Tibial artery (tissue), 4 donors: ENCODE results near the gene RAN.
A peak's percentile ranks its signal among the peaks of the same experiment; 100 is the strongest.

ENCODE experiments used
- DNase-seq, 2 donors: peaks; one replicate each; pipeline ENCODE4 v3.0.0-alpha.2; 2019
- H3K27ac ChIP-seq, 2 donors: fragments of 200-600 bp; sonication (generic) in 1 of 2; 1 replicate in 1 of 2; 2 replicates in 1 of 2; pipeline ENCODE4 v1.5.1; 2018 to 2019; ENCODE audit warnings: mild to moderate bottlenecking in 1 of 2
- H3K27me3 ChIP-seq, 2 donors: fragments of 200-600 bp; sonication (generic) in 1 of 2; one replicate each; pipeline versions ENCODE4 v1.5.1 to v1.6.0; 2016 to 2019
- H3K36me3 ChIP-seq, 3 donors: fragments of 200-600 bp; sonication (generic) in 2 of 3; one replicate each; pipeline ENCODE4 v1.5.1; 2016 to 2019; ENCODE audit warnings: mild to moderate bottlenecking in 2 of 3
- H3K4me1 ChIP-seq, 4 donors: fragments of 200-600 bp; sonication (generic) in 2 of 4; 1 replicate in 3 of 4; 2 replicates in 1 of 4; pipeline ENCODE4 v1.5.1; 2016 to 2019
- H3K4me3 ChIP-seq, 2 donors: fragments of 200-600 bp; sonication (generic) in 1 of 2; 1 replicate in 1 of 2; 2 replicates in 1 of 2; pipeline ENCODE4 v1.5.1; 2018 to 2019; ENCODE audit warnings: mild to moderate bottlenecking in 2 of 2
- H3K9me3 ChIP-seq, 3 donors: fragments of 200-600 bp; sonication (generic) in 1 of 3; one replicate each; pipeline ENCODE4 v1.5.1; 2016 to 2019
- intact Hi-C: fragments of 100-400 bp; cut with DNase I; formaldehyde crosslinking; loops from one replicate; pipeline ENCODE4 v1.15.0; 2023; ENCODE audit warnings: low total_unique reads
- TF ChIP-seq, protein P1 (sequence below), 2 experiments: fragments of 200-600 bp in 1 of 2; fragments of 450-650 bp in 1 of 2; IDR thresholded peaks; one replicate each; pipeline ENCODE4 v1.5.1; 2017 to 2019; ENCODE audit warnings: antibody characterized with exemption in 2 of 2, mild to moderate bottlenecking in 1 of 2, moderate library complexity in 1 of 2

The RAN gene

DNA sequence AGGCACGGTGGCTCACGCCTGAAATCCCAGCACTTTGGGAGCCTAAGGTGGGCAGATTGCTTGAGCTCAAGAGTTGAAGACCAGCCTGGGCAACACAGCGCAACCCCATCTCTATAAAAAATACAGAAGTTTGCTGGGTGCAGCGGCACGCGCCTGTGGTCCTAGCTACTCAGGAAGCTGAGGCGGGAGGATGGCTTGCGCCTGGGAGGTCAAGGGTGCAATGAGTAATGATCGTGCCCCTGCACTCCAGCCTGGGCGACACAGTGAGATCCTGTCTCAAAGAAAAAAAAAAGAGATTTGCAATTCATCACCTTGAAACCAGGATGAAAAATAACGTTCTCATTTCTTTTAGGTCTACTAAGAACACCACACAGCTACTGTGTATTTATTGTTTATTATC lies 36.9 kb upstream of the RAN start:
- Histone ChIP-seq H3K4me3 (no peak overlapping the region), H3K27me3 (no peaks in the 10 kb centered on the region), H3K4me1 (peaks cover 0 to 15% (median 4%) of the 10 kb centered on the region in 4 donors), H3K9me3 (no peaks in the 10 kb centered on the region), H3K36me3 (no peaks in the 10 kb centered on the region), H3K27ac (no peak overlapping the region)
- TF ChIP-seq, protein P1, sequence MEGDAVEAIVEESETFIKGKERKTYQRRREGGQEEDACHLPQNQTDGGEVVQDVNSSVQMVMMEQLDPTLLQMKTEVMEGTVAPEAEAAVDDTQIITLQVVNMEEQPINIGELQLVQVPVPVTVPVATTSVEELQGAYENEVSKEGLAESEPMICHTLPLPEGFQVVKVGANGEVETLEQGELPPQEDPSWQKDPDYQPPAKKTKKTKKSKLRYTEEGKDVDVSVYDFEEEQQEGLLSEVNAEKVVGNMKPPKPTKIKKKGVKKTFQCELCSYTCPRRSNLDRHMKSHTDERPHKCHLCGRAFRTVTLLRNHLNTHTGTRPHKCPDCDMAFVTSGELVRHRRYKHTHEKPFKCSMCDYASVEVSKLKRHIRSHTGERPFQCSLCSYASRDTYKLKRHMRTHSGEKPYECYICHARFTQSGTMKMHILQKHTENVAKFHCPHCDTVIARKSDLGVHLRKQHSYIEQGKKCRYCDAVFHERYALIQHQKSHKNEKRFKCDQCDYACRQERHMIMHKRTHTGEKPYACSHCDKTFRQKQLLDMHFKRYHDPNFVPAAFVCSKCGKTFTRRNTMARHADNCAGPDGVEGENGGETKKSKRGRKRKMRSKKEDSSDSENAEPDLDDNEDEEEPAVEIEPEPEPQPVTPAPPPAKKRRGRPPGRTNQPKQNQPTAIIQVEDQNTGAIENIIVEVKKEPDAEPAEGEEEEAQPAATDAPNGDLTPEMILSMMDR (IDR thresholded peaks at IDR 0.05), result no peak
- intact Hi-C loops, result no loop called here
- no peak for DNase-seq

DNA sequence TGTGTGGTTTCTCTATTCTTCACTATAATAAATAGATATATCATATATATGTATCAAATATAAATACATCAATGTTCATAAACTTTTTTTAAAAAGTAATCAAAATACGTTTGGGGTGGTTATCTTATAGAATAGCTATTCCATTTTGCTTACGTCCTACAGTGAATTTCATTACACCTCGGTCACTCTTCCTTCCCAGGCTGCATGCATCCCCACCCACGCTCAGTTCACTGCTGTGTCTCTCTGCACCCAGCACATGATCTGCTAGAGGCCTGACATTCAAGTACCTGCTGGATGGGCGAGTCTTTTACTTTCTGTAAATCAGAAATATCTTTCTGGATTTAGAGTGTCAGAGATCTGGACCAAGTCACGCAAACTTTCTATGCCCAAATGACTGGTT lies 36.4 kb upstream of the RAN start:
- peaks cover 0 to 16% (median 4%) of the 10 kb centered on the region in 4 donors for H3K4me1 ChIP-seq
- no peak overlapping the region for H3K27ac ChIP-seq
- H3K27me3 ChIP-seq, result no peaks in the 10 kb centered on the region
- H3K9me3 ChIP-seq, result no peaks in the 10 kb centered on the region
- TF ChIP-seq, protein P1 (IDR thresholded peaks at IDR 0.05), result no peak
- intact Hi-C loops, result no loop called here
- H3K36me3 ChIP-seq, result no peaks in the 10 kb centered on the region
- no peak overlapping the region for H3K4me3 ChIP-seq
- DNase-seq, result no peak

DNA sequence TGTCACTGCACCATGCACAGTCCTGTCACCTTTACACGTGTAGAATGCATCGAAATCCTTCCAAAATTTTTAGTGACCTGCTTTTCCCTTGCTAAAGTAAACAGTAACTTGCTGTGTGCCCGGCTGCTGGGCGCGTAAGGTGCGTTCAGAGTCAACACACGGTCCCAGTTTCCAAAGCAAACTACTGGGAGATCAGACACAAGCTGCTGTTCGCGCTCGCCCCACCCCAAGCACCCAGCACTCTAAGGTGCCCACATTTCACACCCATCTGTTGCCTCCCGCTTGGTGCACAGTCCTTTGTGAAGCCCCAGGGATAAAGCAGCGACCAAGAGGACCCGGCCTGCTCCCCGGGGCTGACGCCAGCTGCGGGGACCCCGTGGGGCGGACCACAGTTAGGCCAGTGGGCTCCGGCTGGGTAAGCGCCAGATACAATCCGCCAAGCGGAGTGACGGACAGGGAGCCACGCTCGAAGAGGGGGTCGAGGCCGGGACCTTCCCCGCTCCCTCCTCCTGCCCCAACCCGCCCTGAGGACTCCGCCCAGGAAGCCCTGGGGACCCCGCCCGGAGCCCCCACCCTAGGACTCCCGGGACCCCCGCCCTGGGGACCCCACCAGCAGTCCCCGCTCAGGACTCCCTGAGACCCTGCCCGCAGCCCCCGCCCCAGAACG lies 33.4 kb upstream of the RAN start:
- Histone ChIP-seq H3K36me3 (no peaks in the 10 kb centered on the region), H3K4me1 (peaks cover 0 to 16% (median 4%) of the 10 kb centered on the region in 4 donors), H3K9me3 (no peaks in the 10 kb centered on the region), H3K27me3 (no peaks in the 10 kb centered on the region), H3K27ac (peak overlapping the region; percentile 83 to 85), H3K4me3 (peak overlapping the region; percentile 96 to 100)
- intact Hi-C loops, result no loop called here
- no peak for DNase-seq
- TF ChIP-seq, protein P1 (IDR thresholded peaks at IDR 0.05), result no peak

- H3K27ac ChIP-seq, result peak within 1 kb of the TSS; percentile 83 to 85
- intact Hi-C loops, result no loop called here
These were observed 32.7 kb upstream of the RAN start, which contains the start of gene STX2 for GRCh38 chr12:130838951-130839769. Gene STX2 (minus strand): TSS chr12:130839250. CDS start chr12:130839099, 151 bp downstream.

GRCh38 chr12:130839770-130840404 lies 32.0 kb upstream of the RAN start:
- TF ChIP-seq, protein P1 (IDR thresholded peaks at IDR 0.05), result peak in 1 of 2 experiments; percentile 2

More at GRCh38 chr12:130838951-130839769, 32.7 kb upstream of the RAN start, which contains the start of gene STX2:
- TF ChIP-seq, protein P1 (IDR thresholded peaks at IDR 0.05), result peak in 1 of 2 experiments; percentile 7
- DNase-seq, result peak; percentile 82 to 92
- no peaks in the 10 kb centered on the region for H3K36me3 ChIP-seq
- no peaks in the 10 kb centered on the region for H3K27me3 ChIP-seq
- peaks cover 0 to 16% (median 4%) of the 10 kb centered on the region in 4 donors for H3K4me1 ChIP-seq
- H3K4me3 ChIP-seq, result peak within 1 kb of the TSS; percentile 96 to 100
- H3K9me3 ChIP-seq, result no peaks in the 10 kb centered on the region

More at GRCh38 chr12:130839770-130840404, 32.0 kb upstream of the RAN start:
- Histone ChIP-seq H3K9me3 (no peaks in the 10 kb centered on the region), H3K27ac (peak overlapping the region in 1 of 2 donors; percentile 36), H3K4me1 (peaks cover 0 to 16% (median 4%) of the 10 kb centered on the region in 4 donors), H3K27me3 (no peaks in the 10 kb centered on the region), H3K36me3 (no peaks in the 10 kb centered on the region), H3K4me3 (peak overlapping the region; percentile 96 to 100)
- intact Hi-C loops, result no loop called here
- no peak for DNase-seq
